HUES6 (cell line): ENCODE data around the gene FAM161A.

ENCODE experiments used
- H3K27ac ChIP-seq: 2 replicates; pipeline ENCODE4 v1.7.0; 2013; ENCODE audit warnings: low read depth, mild to moderate bottlenecking, low read length, inconsistent platforms
- H3K27me3 ChIP-seq: 2 replicates; pipeline ENCODE4 v1.6.1; 2013; ENCODE audit warnings: low read length; ENCODE audit not compliant: control insufficient read depth, insufficient read depth
- H3K36me3 ChIP-seq: 2 replicates; pipeline ENCODE4 v1.6.1; 2013; ENCODE audit warnings: low read length; ENCODE audit not compliant: control insufficient read depth, insufficient read depth
- H3K4me1 ChIP-seq: 2 replicates; pipeline ENCODE4 v1.6.1; 2013; ENCODE audit warnings: low read length; ENCODE audit not compliant: control insufficient read depth, insufficient read depth
- H3K4me3 ChIP-seq: 2 replicates; pipeline ENCODE4 v1.5.1; 2013; ENCODE audit warnings: low read depth, low read length
- H3K9ac ChIP-seq: one replicate; pipeline ENCODE4 v1.6.1; 2013; ENCODE audit warnings: mild to moderate bottlenecking, low read length
- H3K9me3 ChIP-seq: 2 replicates; pipeline ENCODE4 v1.6.1; 2013; ENCODE audit warnings: low read depth, low read length; ENCODE audit not compliant: control insufficient read depth, insufficient read depth

The FAM161A gene

GRCh38 chr2:61775956-61776570 is 77.8 kb downstream of the FAM161A start:
- H3K27me3 ChIP-seq, result peaks cover 5% of the 10 kb centered on the region; the same call in 1 of the 2 replicates
- no peaks in the 10 kb centered on the region for H3K4me1 ChIP-seq
- H3K4me3 ChIP-seq, result no peak overlapping the region
- H3K27ac ChIP-seq, result no peak overlapping the region
- no peak overlapping the region for H3K9ac ChIP-seq
- H3K36me3 ChIP-seq, result no peaks in the 10 kb centered on the region
- H3K9me3 ChIP-seq, result no peaks in the 10 kb centered on the region
